GM12878 (cell line): Measurements from ENCODE around the gene IL4I1. TPM values are rescaled to one million over a fixed set of nuclear protein-coding genes. Genes with fewer than 3 reads are reported as not detected.

Experiments
- ATAC-seq: fragments of 200-7000 bp; cut with Tn5 transposase; 3 replicates; pipeline ENCODE4 v1.9.1; 2020; ENCODE audit warnings: mild to moderate bottlenecking, moderate library complexity
- BruUV-seq: library from RNA; stranded (reverse); fragments of 400-500 nt; replicated peaks from 2 replicates; lab custom pipeline; 2021; lab: Mats Ljungman, UMichigan
- CTCF ChIA-PET: fragments of 300-600 bp; sonication (Branson Sonifier 250); formaldehyde crosslinking; extraction: SDS; loops from one replicate; lab custom pipeline; 2021; ENCODE audit warnings: inconsistent platforms; lab: Yijun Ruan, JAX
- POLR2A ChIA-PET: fragments of 350-600 bp; formaldehyde crosslinking; extraction: SDS; loops from one replicate; lab custom pipeline; 2021; ENCODE audit warnings: inconsistent platforms; lab: Charles Lee
- RAD21 ChIA-PET: fragments of 300-600 bp; sonication (Branson Sonifier 250); formaldehyde crosslinking; loops from one replicate; lab custom pipeline; 2023; ENCODE audit warnings: antibody characterized with exemption; ENCODE audit not compliant: unreplicated experiment; lab: Charles Lee
- SMC1A ChIA-PET: fragments of 300-600 bp; sonication (Branson Sonifier 250); formaldehyde crosslinking; loops from one replicate; lab custom pipeline; 2023; ENCODE audit not compliant: unreplicated experiment, uncharacterized antibody; lab: Charles Lee
- DNase-seq: peaks from one replicate; pipeline ENCODE4 v3.0.0-alpha.2; 2011; ENCODE audit warnings: low read depth, low spot score
- FAIRE-seq: peaks from 3 replicates; lab custom pipeline; 2011; peaks lifted over from hg19 to GRCh38; lab: Jason Lieb, UNC
- H2AFZ ChIP-seq: 2 replicates; pipeline ENCODE4 v1.6.0; 2011; ENCODE audit warnings: low read depth, low read length, control low read depth; ENCODE audit not compliant: control insufficient read depth
- H3K27ac ChIP-seq: 2 replicates; pipeline ENCODE4 v1.5.1; 2011; ENCODE audit warnings: control low read depth; ENCODE audit not compliant: control insufficient read depth, insufficient read depth
- H3K27me3 ChIP-seq, 2 experiments: replicated peaks in 1 of 2; 2 replicates each; pipeline versions ENCODE4 v1.6.0 to v1.6.1; 2011; ENCODE audit warnings: low read length in 1 of 2; ENCODE audit not compliant: control insufficient read depth in 2 of 2, insufficient read depth in 2 of 2
- H3K36me3 ChIP-seq, 2 experiments: 2 replicates each; pipeline ENCODE4 v1.5.1; 2011; ENCODE audit warnings: low read length in 1 of 2; ENCODE audit not compliant: control insufficient read depth in 2 of 2, insufficient read depth in 2 of 2
- H3K4me1 ChIP-seq: 2 replicates; pipeline ENCODE4 v1.6.1; 2011; ENCODE audit warnings: mild to moderate bottlenecking, low read length, moderate library complexity, mixed read lengths; ENCODE audit not compliant: control insufficient read depth, insufficient read depth
- H3K4me2 ChIP-seq: 2 replicates; pipeline ENCODE4 v1.6.0; 2011; ENCODE audit warnings: control low read depth; ENCODE audit not compliant: control insufficient read depth, insufficient read depth
- H3K4me3 ChIP-seq: fragments of 200-600 bp; sonication (generic); 2 replicates; pipeline ENCODE4 v1.5.1; 2016
- H3K79me2 ChIP-seq: 2 replicates; pipeline ENCODE4 v1.6.0; 2011; ENCODE audit warnings: low read length; ENCODE audit not compliant: control insufficient read depth, insufficient read depth
- H3K9ac ChIP-seq: 2 replicates; pipeline ENCODE4 v1.8.0; 2011; ENCODE audit warnings: low read length, control low read depth, mixed read lengths; ENCODE audit not compliant: control insufficient read depth, insufficient read depth
- H3K9me3 ChIP-seq: replicated peaks from 3 replicates; pipeline ENCODE4 v1.5.1; 2011; ENCODE audit warnings: mild to moderate bottlenecking, low read length; ENCODE audit not compliant: control insufficient read depth, insufficient read depth
- H4K20me1 ChIP-seq: 2 replicates; pipeline ENCODE4 v1.6.0; 2011; ENCODE audit not compliant: control insufficient read depth, insufficient read depth
- ATF3 ChIP-seq: IDR thresholded peaks from 2 replicates; pipeline ENCODE4 v1.6.1; 2011; ENCODE audit warnings: low read depth, mild to moderate bottlenecking, low read length, moderate library complexity, borderline replicate concordance; ENCODE audit errors: extremely low read depth
- BCLAF1 ChIP-seq: fragments of 450-650 bp; IDR thresholded peaks from 2 replicates; pipeline ENCODE4 v1.6.1; 2017; ENCODE audit warnings: antibody characterized with exemption, mild to moderate bottlenecking, moderate library complexity
- NFYA ChIP-seq: IDR thresholded peaks from 2 replicates; pipeline ENCODE4 v1.6.1; 2011; ENCODE audit warnings: low read depth, mild to moderate bottlenecking, low read length, improper control_type of control experiment, borderline replicate concordance
- PAX5 ChIP-seq: IDR thresholded peaks from 2 replicates; pipeline ENCODE4 v1.6.1; 2011; ENCODE audit warnings: low read depth, low read length, borderline replicate concordance
- POLR2AphosphoS5 ChIP-seq: IDR thresholded peaks from 2 replicates; pipeline ENCODE4 v1.6.1; 2011; ENCODE audit warnings: mild to moderate bottlenecking, low read length, inconsistent platforms
- RUNX3 ChIP-seq: IDR thresholded peaks from 2 replicates; pipeline ENCODE4 v1.6.1; 2012; ENCODE audit warnings: low read length, inconsistent platforms
- WGBS: methylation state at CpG from one replicate; pipeline ENCODE4 v1.1.6; 2016; ENCODE audit warnings: low lambda C conversion rate; ENCODE audit not compliant: insufficient replicate concordance, insufficient coverage; ENCODE audit errors: missing lambda C conversion rate; 5-methylcytosine and 5-hydroxymethylcytosine counted together
- in situ Hi-C: fragments of 300-500 bp; cut with MboI; formaldehyde crosslinking; loops from 9 replicates; pipeline ENCODE4 v1.14.3; 2018; ENCODE audit warnings: mixed read lengths
- intact Hi-C: fragments of 100-400 bp; cut with micrococcal nuclease; formaldehyde crosslinking; loops from one replicate; pipeline ENCODE4 v1.14.2; 2022; ENCODE audit not compliant: unreplicated experiment
- polyA plus RNA-seq, 11 experiments: library from polyadenylated mRNA; depleted of rRNA in 4 of 11; unstranded in 6 of 11; stranded (reverse) in 5 of 11; fragments of >200 nt; fragmentation: Nextera tagmentation in 4 of 11; fragmentation: Illumina TruSeq in 1 of 11; extraction: Ambion mirVana in 4 of 11; extraction: Trizol in 1 of 11; gene quantifications; 1 replicate in 1 of 11; 2 replicates in 10 of 11; pipeline versions ENCODE4 v1.2.1 to v1.2.3, GENCODE V29; 2011 to 2016; ENCODE audit warnings: inconsistent platforms in 2 of 11, missing spikeins in 2 of 11, low read depth in 1 of 11
- total RNA-seq, 4 experiments: library from RNA; depleted of rRNA in 3 of 4; stranded (reverse); fragments of >200 nt in 3 of 4; fragmentation: Illumina TruSeq in 1 of 4; extraction: Trizol in 1 of 4; gene quantifications; 2 replicates each; pipeline versions ENCODE4 v1.2.1 to v1.2.3, GENCODE V29; 2013 to 2021

The IL4I1 gene
- total and polyA plus RNA-seq, 10 of the 15 experiments (the other 5 are each of a cell fraction or from before 2014, with no cell fraction given) = 0.62 to 83.8 (median 42.8) TPM

GRCh38 chr19:49881186-49881585 is 15.5 kb downstream of the IL4I1 start:
- Histone ChIP-seq H3K9me3 (no peaks in the 10 kb centered on the region; the same call in 2 of the 3 replicates), H3K27me3 (no peaks in the 10 kb centered on the region), H3K4me1 (peaks cover 8% of the 10 kb centered on the region), H3K79me2 (peaks cover 8% of the 10 kb centered on the region), H3K36me3 (peaks cover 8 to 13% of the 10 kb centered on the region in 2 experiments), H3K4me2 (no peak overlapping the region), H3K27ac (no peak overlapping the region), H3K4me3 (no peak overlapping the region), H4K20me1 (no peaks in the 10 kb centered on the region), H3K9ac (no peak overlapping the region), H2AFZ (no peak overlapping the region)
- POLR2A ChIA-PET = interaction anchor here (1.4 to 1.6 kb wide), 2 partner anchors 12 to 46 kb away, joined by 4 to 5 read pairs; no protein-coding TSS in a partner anchor
- TF ChIP-seq ATF3 = no peak
- no peak for TF ChIP-seq PAX5
- TF ChIP-seq NFYA = no peak
- TF ChIP-seq BCLAF1 = no peak
- TF ChIP-seq RUNX3 = no peak
- no peak for TF ChIP-seq POLR2AphosphoS5
- no TSS peak for BruUV-seq
- SMC1A ChIA-PET = no interaction called here
- intact Hi-C loops (no loop called here), in situ Hi-C loops (loop anchor here (25.0 kb wide), 1 partner anchor 1244 kb away; the partner anchor contains the start of genes CA11 and DBP)
- RAD21 ChIA-PET = no interaction called here
- no peak for ATAC-seq
- WGBS = 92% methylated on average over 17 of the region's 17 CpGs
- no peak for DNase-seq
- CTCF ChIA-PET = no interaction called here
- FAIRE-seq = no peak
